C4-2B (cell line): ENCODE measurements around the gene HMX1.

Experiments
- CTCF ChIP-seq: fragments of 450-650 bp; conservative IDR thresholded peaks from 2 replicates; pipeline ENCODE4 v1.5.1; 2017; ENCODE audit warnings: mild to moderate bottlenecking
- ZFX ChIP-seq: fragments of 450-650 bp; IDR thresholded peaks from 2 replicates; pipeline ENCODE4 v1.6.1; 2017

- no peak for TF ChIP-seq CTCF
- TF ChIP-seq ZFX: no peak
Observed at GRCh38 chr4:8913858-8914460, 42.3 kb upstream of the HMX1 start.
